GM21390 (cell line): ENCODE data around the gene SOSTDC1.
A peak's percentile ranks its signal among the peaks of the same experiment; 100 is the strongest.

Experiments
- ATAC-seq: cut with Tn5 transposase; IDR thresholded peaks from one replicate; pipeline ENCODE4 v1.9.1; 2021; ENCODE audit not compliant: unreplicated experiment

The SOSTDC1 gene

GRCh38 chr7:16420649-16421332 is 44.7 kb downstream of the SOSTDC1 start:
- peak; percentile 87 for ATAC-seq

- no peak for ATAC-seq
Observed at GRCh38 chr7:16420329-16420648, 45.2 kb downstream of the SOSTDC1 start.

- ATAC-seq: no peak
Observed at GRCh38 chr7:16419859-16420258, 45.7 kb downstream of the SOSTDC1 start.

GRCh38 chr7:16419126-16419525 is 46.4 kb downstream of the SOSTDC1 start:
- no peak for ATAC-seq

GRCh38 chr7:16417906-16418305 is 47.6 kb downstream of the SOSTDC1 start:
- ATAC-seq: no peak

- no peak for ATAC-seq
Observed at GRCh38 chr7:16416289-16417282, 49.0 kb downstream of the SOSTDC1 start.

GRCh38 chr7:16412274-16413254 is 53.0 kb downstream of the SOSTDC1 start:
- ATAC-seq: no peak
